Stimulated activated CD4-positive, alpha-beta T cell treated with anti-CD3 and anti-CD28 coated beads, Interleukin-12 subunit alpha, Interleukin-12 subunit beta, amount 100 ng/mL, for 4 hours (primary cell): ENCODE results near the gene BDH1.
"Not testable (repeated sequence)": the region's sequence is repeated elsewhere in the genome, so short reads cannot be mapped to it uniquely, and the experiment has no call there.

Source experiments
- DNase-seq: peaks from one replicate; pipeline ENCODE4 v3.0.0-alpha.2; 2020

Gene BDH1

GRCh38 chr3:197484204-197484901 is 71.4 kb downstream of the BDH1 start:
- no peak for DNase-seq

- DNase-seq = no peak
Observed at GRCh38 chr3:197482001-197482400, 73.8 kb downstream of the BDH1 start.

DNA sequence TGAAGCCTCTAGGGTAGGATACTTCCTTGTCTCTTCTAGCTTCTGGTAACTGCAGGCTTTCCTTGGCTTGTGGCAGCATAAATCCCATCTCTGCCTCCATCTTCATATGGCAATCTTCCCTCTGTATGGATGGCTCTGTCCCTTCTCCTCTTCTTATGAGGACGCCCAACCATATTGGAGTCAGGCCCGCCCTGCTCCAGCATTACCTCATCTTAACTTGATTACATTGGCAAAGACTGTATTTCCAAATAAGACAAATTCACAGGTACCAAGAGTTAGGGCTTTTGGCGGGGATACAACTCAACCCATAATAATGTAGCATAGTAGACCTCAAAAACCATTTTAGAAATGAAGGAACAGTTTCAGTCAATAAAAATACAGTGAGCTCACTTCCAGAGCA is 75.4 kb downstream of the BDH1 start:
- no peak for DNase-seq

GRCh38 chr3:197478746-197479668 is 76.8 kb downstream of the BDH1 start:
- DNase-seq = no peak

GRCh38 chr3:197477816-197478215 is 78.0 kb downstream of the BDH1 start:
- DNase-seq = not testable (repeated sequence)

DNA sequence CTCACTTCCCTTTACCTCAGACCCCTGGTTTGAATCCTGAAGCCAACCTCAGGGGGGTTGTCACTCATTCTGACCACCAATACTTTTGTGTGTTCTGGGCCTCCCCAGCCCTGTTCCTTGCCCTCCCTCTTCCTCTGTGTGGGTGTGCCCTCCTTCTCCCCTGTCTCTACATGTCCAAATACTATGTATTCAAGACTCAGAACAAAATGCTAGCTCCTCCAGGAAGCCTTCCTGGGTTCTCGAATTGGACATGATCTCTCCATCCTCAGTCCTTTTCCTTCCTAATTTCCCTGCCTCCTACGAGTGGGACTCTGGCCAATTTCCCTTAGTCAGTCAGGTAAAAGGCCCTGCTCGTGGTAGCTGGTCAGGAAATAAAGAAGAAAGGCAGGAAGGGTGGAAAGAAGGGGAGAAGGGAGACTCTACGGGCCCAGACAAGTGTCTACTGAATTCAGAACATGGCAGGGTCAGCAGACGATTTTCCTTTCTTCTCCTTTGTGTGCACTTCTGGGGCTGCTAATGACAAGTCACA is 79.7 kb downstream of the BDH1 start:
- no peak for DNase-seq

DNA sequence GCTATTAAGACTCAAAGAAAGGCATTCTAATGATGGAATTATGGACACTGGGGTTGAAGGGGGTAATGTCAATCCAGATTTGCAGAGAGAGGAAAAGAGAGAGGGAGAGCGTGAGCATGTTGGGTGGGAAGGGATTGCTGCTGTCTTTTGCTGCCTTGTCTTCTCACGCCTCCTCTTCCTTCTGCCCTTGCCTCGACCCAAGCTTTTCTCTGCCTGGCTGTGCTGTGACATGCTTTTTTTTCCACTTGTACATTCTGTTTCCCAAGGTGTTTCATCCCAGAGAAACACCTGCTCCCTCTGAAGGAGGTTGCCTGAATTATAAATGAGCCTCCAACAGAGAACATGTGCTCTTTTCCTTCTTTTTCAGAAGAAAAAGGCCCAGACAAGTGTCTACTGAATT is 80.3 kb downstream of the BDH1 start:
- no peak for DNase-seq

- no peak for DNase-seq
Observed at GRCh38 chr3:197472151-197472550, 83.6 kb downstream of the BDH1 start.

- DNase-seq = no peak
Observed at GRCh38 chr3:197471221-197472010, 84.4 kb downstream of the BDH1 start.

GRCh38 chr3:197468866-197469382 is 86.8 kb downstream of the BDH1 start:
- DNase-seq = no peak

DNA sequence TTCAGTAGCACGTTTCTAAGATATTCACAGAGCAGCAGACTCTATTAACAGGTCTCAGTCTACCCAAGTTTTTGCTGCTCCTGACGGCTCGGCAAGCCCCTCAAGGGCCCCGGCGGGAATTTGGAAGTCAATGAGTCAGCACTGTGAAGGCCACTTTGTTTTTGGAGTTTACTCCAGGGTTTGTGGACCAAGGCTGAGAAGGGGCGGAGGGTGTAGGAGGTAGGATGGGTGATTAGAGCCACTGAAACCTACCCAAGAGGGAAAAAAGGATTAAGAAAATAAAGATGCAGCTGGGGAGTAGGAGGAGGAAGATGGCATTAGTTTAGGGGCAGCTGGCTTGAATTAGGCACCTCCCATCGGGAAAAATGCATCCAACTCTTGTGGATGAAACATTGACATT is 87.6 kb downstream of the BDH1 start:
- DNase-seq = no peak

GRCh38 chr3:197466586-197467399 is 89.0 kb downstream of the BDH1 start:
- DNase-seq = no peak

GRCh38 chr3:197465996-197466549 is 89.7 kb downstream of the BDH1 start:
- no peak for DNase-seq

DNA sequence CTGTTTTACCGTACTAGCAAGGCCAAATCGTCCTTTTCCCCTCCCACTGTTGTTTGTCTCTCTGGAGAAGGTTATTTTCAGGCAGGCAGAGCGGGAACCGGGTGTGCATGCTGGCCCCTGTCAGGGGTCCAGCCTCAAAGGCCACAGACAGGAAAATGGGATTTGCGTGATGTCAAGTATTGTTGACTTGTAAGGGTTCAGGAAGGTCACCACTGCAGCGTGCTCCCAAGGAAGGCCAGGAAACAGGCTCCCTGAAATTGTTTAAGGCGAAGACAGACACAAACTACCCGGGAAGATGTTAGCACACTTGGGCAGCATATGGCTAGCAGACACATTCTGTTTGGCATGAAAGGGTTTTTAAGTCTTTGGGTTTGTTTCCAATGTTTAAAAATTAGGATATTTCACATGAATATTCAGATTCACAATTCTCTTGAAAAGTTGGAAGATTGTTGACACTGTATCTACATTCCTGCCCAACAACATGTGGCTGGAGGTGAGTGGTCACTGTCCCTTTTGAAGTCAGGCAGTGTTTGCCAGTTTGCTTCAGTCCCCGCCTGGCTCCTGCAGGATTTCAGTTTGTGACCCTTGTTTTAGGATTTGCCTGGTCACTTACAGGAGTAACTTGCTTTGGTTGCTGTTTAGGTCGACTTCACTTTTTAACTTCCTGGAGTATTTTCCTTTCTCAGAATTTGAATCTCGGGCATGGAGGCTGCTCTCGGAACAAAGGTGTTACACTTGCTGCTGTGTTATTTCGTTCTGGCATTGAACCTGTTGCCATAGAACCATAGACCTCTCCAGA is 90.4 kb downstream of the BDH1 start:
- DNase-seq = no peak

DNA sequence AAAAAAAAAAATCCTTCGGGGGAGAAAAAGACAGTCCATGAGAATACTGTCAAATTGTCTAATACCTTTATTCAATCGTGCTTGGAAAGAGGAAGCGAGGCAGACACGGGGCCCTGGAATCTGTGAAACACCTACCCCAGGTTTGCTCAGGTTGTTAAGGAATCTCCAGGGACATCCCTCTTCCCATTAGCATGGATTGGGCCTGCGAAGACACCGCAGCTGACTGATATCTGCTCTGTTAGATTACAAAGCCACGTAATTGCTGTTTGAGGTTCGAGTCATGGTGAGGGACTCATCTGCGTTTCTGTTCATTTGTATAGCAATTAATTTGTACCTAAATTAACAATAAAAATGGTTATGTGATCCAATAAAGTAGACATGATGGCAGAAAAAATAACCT is 91.0 kb downstream of the BDH1 start:
- DNase-seq = no peak

DNA sequence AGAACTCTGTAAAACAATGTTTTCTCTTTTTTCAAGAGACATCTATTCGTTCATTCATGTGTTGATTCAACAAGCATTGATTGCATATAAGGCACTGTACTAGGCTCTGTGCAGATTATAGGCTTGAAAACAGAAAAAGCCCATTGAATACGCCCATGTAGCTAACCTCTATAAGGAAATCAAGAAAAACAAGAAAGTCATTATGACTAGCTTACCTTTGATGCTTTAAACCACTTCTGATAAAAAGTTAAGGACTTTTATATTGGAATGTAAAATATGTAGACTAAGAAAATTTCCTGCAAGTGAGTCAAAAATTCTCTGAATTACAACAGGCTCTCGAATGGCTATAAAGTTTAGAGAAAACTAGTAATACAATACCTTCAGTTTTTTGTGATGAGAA is 92.5 kb downstream of the BDH1 start:
- no peak for DNase-seq

- no peak for DNase-seq
Observed at GRCh38 chr3:197462808-197463207, 93.0 kb downstream of the BDH1 start.

DNA sequence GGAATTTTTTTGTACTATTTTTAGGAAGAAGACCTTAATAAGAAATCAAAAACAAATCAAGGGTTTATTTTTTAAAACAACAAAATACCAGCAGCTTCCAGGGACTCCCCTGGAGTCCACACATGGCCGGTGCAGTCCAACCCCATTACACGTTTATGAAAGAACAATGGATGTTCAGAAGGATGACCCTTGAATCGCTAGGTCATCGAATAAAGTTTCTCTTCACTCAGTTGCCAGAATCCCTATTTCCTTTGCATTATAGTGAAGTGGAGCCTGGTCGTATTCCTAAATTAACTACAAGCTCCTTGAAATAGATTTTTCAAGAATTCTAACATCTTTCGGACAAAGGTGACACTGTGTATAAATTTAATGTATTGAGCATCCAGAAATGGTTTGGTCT is 95.1 kb downstream of the BDH1 start:
- DNase-seq = no peak

DNA sequence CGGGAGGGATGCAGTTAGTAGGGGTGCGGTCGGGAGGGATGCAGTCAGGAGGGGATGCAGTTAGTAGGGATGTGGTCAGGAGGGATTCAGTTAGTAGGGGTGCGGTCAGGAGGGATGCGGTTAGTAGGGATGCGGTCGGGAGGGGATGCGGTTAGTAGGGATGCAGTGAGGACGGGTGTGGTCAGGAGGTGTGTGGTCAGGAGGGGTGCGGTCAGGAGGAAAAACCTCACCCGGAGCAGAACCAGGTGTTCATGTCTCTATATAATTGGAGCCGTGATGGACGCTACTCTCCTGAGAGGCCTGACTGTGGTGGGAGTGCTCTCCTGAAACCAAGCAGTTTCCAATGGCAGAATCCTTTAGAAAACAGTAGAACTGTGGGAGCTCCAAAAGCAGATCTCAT is 95.8 kb downstream of the BDH1 start:
- no peak for DNase-seq
